HG03196 (cell line): ENCODE data around the gene CACNA2D1.

Source experiments
- ATAC-seq: cut with Tn5 transposase; IDR thresholded peaks from one replicate; pipeline ENCODE4 v1.9.1; 2021; ENCODE audit not compliant: unreplicated experiment

CACNA2D1 gene

GRCh38 chr7:82234457-82235049 lies 209.0 kb downstream of the CACNA2D1 start:
- ATAC-seq = no peak

- ATAC-seq = no peak
These were observed 212.6 kb downstream of the CACNA2D1 start for GRCh38 chr7:82230811-82231581.

- no peak for ATAC-seq
These were observed 214.4 kb downstream of the CACNA2D1 start for GRCh38 chr7:82229164-82229563.

- no peak for ATAC-seq
These were observed 217.4 kb downstream of the CACNA2D1 start for GRCh38 chr7:82226191-82226590.

- ATAC-seq = no peak
These were observed 219.0 kb downstream of the CACNA2D1 start for GRCh38 chr7:82224529-82224928.

- ATAC-seq = no peak
These were observed 220.0 kb downstream of the CACNA2D1 start for GRCh38 chr7:82223580-82223979.

- ATAC-seq = no peak
These were observed 222.4 kb downstream of the CACNA2D1 start for GRCh38 chr7:82221152-82221674.

- ATAC-seq = no peak
These were observed 231.1 kb downstream of the CACNA2D1 start for GRCh38 chr7:82212466-82212865.

- ATAC-seq = no peak
These were observed 232.2 kb downstream of the CACNA2D1 start for GRCh38 chr7:82211333-82211732.

GRCh38 chr7:82210416-82211184 lies 233.0 kb downstream of the CACNA2D1 start:
- ATAC-seq = no peak

- no peak for ATAC-seq
These were observed 234.3 kb downstream of the CACNA2D1 start for GRCh38 chr7:82209179-82209747.

- no peak for ATAC-seq
These were observed 238.9 kb downstream of the CACNA2D1 start for GRCh38 chr7:82204694-82205093.

GRCh38 chr7:82202965-82203364 lies 240.6 kb downstream of the CACNA2D1 start:
- no peak for ATAC-seq

- ATAC-seq = no peak
These were observed 241.5 kb downstream of the CACNA2D1 start for GRCh38 chr7:82202107-82202506.

GRCh38 chr7:82200601-82201000 lies 243.0 kb downstream of the CACNA2D1 start:
- ATAC-seq = no peak

GRCh38 chr7:82194016-82194643 lies 249.4 kb downstream of the CACNA2D1 start:
- ATAC-seq = no peak

GRCh38 chr7:82188636-82189035 lies 254.9 kb downstream of the CACNA2D1 start:
- ATAC-seq = no peak

- no peak for ATAC-seq
These were observed 258.1 kb downstream of the CACNA2D1 start for GRCh38 chr7:82185443-82185842.

- no peak for ATAC-seq
These were observed 259.9 kb downstream of the CACNA2D1 start for GRCh38 chr7:82183634-82184033.

- no peak for ATAC-seq
These were observed 264.3 kb downstream of the CACNA2D1 start for GRCh38 chr7:82179311-82179710.

GRCh38 chr7:82175319-82175718 lies 268.3 kb downstream of the CACNA2D1 start:
- no peak for ATAC-seq
